Tibial nerve (tissue), 4 donors: ENCODE results near the gene TBX21.

Source experiments
- EP300 ChIP-seq, 2 donors: sonication (generic); formaldehyde crosslinking; IDR thresholded peaks; one replicate each; pipeline ENCODE4 v1.6.1; 2017; ENCODE audit warnings: antibody characterized with exemption in 2 of 2, mild to moderate bottlenecking in 1 of 2
- POLR2A ChIP-seq, 2 donors: fragments of 450-650 bp; IDR thresholded peaks; one replicate each; pipeline ENCODE4 v1.6.1; 2017; ENCODE audit warnings: antibody characterized with exemption in 2 of 2, mild to moderate bottlenecking in 2 of 2, moderate library complexity in 2 of 2
- TF ChIP-seq, protein P1 (sequence below), 5 experiments: fragments of 200-600 bp in 3 of 5; fragments of 450-650 bp in 2 of 5; sonication (generic) in 3 of 5; IDR thresholded peaks; one replicate each; pipeline ENCODE4 v1.5.1; 2016 to 2019; ENCODE audit warnings: antibody characterized with exemption in 5 of 5, mild to moderate bottlenecking in 3 of 5, moderate library complexity in 2 of 5

DNA sequence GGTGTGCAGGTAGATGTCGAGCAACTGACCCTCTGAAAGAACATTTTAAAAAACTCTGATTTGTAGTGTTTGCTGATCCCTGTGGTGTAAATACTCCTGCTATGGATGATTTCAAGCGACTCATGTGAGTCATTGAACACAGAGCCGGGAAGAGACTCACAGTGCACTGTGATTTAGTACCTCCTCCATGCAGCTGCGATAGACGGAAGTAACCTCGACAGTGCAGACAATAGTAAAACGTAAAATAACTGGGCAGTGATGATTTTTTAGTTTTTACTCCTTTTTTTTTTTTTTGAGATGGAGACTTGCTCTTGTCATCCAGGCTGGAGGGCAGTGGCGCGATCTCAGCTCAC, 8.7 kb downstream of the TBX21 start:
- TF ChIP-seq, protein P1, sequence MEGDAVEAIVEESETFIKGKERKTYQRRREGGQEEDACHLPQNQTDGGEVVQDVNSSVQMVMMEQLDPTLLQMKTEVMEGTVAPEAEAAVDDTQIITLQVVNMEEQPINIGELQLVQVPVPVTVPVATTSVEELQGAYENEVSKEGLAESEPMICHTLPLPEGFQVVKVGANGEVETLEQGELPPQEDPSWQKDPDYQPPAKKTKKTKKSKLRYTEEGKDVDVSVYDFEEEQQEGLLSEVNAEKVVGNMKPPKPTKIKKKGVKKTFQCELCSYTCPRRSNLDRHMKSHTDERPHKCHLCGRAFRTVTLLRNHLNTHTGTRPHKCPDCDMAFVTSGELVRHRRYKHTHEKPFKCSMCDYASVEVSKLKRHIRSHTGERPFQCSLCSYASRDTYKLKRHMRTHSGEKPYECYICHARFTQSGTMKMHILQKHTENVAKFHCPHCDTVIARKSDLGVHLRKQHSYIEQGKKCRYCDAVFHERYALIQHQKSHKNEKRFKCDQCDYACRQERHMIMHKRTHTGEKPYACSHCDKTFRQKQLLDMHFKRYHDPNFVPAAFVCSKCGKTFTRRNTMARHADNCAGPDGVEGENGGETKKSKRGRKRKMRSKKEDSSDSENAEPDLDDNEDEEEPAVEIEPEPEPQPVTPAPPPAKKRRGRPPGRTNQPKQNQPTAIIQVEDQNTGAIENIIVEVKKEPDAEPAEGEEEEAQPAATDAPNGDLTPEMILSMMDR (IDR thresholded peaks at IDR 0.05), result no peak
- TF ChIP-seq POLR2A (IDR thresholded peaks at IDR 0.05) (no peak), EP300 (IDR thresholded peaks at IDR 0.05) (no peak)
